Uterus (tissue), 2 donors: ENCODE data around the gene WDR33.

ENCODE experiments used
- CTCF ChIP-seq, 4 experiments: fragments of 200-600 bp in 2 of 4; fragments of 450-650 bp in 2 of 4; sonication (generic) in 2 of 4; IDR thresholded peaks; one replicate each; pipeline ENCODE4 v1.5.1; 2016 to 2019; ENCODE audit warnings: antibody characterized with exemption in 4 of 4, mild to moderate bottlenecking in 2 of 4, moderate library complexity in 1 of 4
- POLR2A ChIP-seq, 2 donors: fragments of 450-650 bp; IDR thresholded peaks; one replicate each; pipeline ENCODE4 v1.6.1; 2016; ENCODE audit warnings: antibody characterized with exemption in 2 of 2, mild to moderate bottlenecking in 1 of 2, moderate library complexity in 1 of 2

DNA sequence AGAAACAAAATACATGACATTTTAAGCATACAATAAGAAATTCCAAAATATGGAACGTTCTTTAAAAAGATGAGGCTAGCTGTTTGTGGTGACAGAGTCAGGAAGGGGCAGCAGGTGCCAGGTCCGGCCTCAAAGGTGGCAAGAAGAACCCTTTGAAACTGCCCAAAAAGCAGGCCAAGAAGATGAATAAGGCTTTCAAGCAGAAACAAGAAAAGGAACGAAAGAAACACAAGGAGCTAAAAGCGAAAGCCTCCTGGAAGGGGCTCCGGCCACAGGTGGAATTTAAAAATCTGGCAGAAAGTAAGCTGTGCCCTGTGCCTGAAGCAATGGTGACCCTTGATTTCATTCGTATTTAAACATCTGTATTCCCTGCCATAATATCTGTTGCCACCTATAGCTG is 5.5 kb downstream of the WDR33 start:
- TF ChIP-seq POLR2A (IDR thresholded peaks at IDR 0.05) (no peak), CTCF (IDR thresholded peaks at IDR 0.05) (no peak)
